HepG2 (cell line): ENCODE data around the gene ABCD1.

Source experiments
- ATF7-NPFF ChIP-seq: sonication (generic); formaldehyde crosslinking; IDR thresholded peaks from 2 replicates; pipeline ENCODE4 v1.8.1; 2023; ENCODE audit warnings: mild to moderate bottlenecking, low read depth, missing genetic modification reagents, moderate library complexity
- CTCF ChIP-seq: sonication (generic); formaldehyde crosslinking; IDR thresholded peaks from 2 replicates; pipeline ENCODE4 v1.5.0; 2020; ENCODE audit warnings: mild to moderate bottlenecking, missing genetic modification reagents, moderate library complexity
- ELF3 ChIP-seq: IDR thresholded peaks from 2 replicates; pipeline ENCODE4 v1.6.1; 2016; ENCODE audit warnings: missing genetic modification reagents, missing compliant biosample characterization
- FOXJ3 ChIP-seq: sonication (generic); formaldehyde crosslinking; IDR thresholded peaks from 2 replicates; pipeline ENCODE4 v1.4.0; 2020; ENCODE audit warnings: missing genetic modification reagents, mild to moderate bottlenecking, borderline replicate concordance
- MED8 ChIP-seq: sonication (generic); formaldehyde crosslinking; IDR thresholded peaks from 2 replicates; pipeline ENCODE4 v1.8.1; 2023; ENCODE audit warnings: mild to moderate bottlenecking, missing genetic modification reagents; ENCODE audit not compliant: insufficient replicate concordance
- POLR2AphosphoS5 ChIP-seq: IDR thresholded peaks from 2 replicates; pipeline ENCODE4 v1.6.1; 2012; ENCODE audit warnings: low read depth, low read length
- REST ChIP-seq, 2 experiments: IDR thresholded peaks; 2 replicates each; pipeline ENCODE4 v1.6.1; 2011 to 2012; ENCODE audit warnings: low read length in 2 of 2, borderline replicate concordance in 1 of 2, low read depth in 1 of 2, mild to moderate bottlenecking in 1 of 2, moderate library complexity in 1 of 2
- RFX5 ChIP-seq: IDR thresholded peaks from 2 replicates; pipeline ENCODE4 v1.6.1; 2011; ENCODE audit warnings: low read depth, low read length, improper control_type of control experiment
- SIN3A ChIP-seq: IDR thresholded peaks from 2 replicates; pipeline ENCODE4 v1.6.1; 2011; ENCODE audit warnings: low read depth, mild to moderate bottlenecking, control low read depth, low read length, borderline replicate concordance
- ZFP1 ChIP-seq: IDR thresholded peaks from 2 replicates; pipeline ENCODE4 v1.6.1; 2016
- ZNF558 ChIP-seq: sonication (generic); formaldehyde crosslinking; IDR thresholded peaks from 2 replicates; pipeline ENCODE4 v1.9.0; 2022; ENCODE audit warnings: mild to moderate bottlenecking, missing genetic modification reagents, borderline replicate concordance
- ZNF639 ChIP-seq: conservative IDR thresholded peaks from 2 replicates; pipeline ENCODE4 v1.6.1; 2018; ENCODE audit warnings: missing genetic modification reagents
- ZSCAN29 ChIP-seq: sonication (generic); formaldehyde crosslinking; conservative IDR thresholded peaks from 2 replicates; pipeline ENCODE4 v1.4.0; 2020; ENCODE audit warnings: mild to moderate bottlenecking, missing genetic modification reagents

- no peak for TF ChIP-seq CTCF (CRISPR knock-in tag)
- no peak for TF ChIP-seq ZSCAN29 (CRISPR knock-in tag)
- TF ChIP-seq SIN3A: no peak
- no peak for TF ChIP-seq FOXJ3
- no peak for TF ChIP-seq RFX5
- no peak for TF ChIP-seq ZNF558 (CRISPR knock-in tag)
- peak; percentile 6; the same call in 1 of the 2 replicates for TF ChIP-seq POLR2AphosphoS5
- TF ChIP-seq ELF3 (CRISPR knock-in tag): no peak
- no peak for TF ChIP-seq MED8 (CRISPR knock-in tag)
- no peak for TF ChIP-seq ZFP1 (CRISPR knock-in tag)
- no peak for TF ChIP-seq REST (IDR thresholded peaks at IDR 0.05; ENCODE audit: borderline replicate concordance in 1 of 2, low read depth in 1 of 2, low read length in 2 of 2)
- no peak for TF ChIP-seq ZNF639 (CRISPR knock-in tag)
- TF ChIP-seq ATF7-NPFF (CRISPR knock-in tag): no peak
These were observed 34.2 kb upstream of the ABCD1 start for GRCh38 chrX:153690466-153690865.
